NCI-H2227 treated with DMSO at 0.1 percent for 48 hours (cell line): ENCODE results near the gene PRIM1.
"Not testable (repeated sequence)": the region's sequence is repeated elsewhere in the genome, so short reads cannot be mapped to it uniquely, and the experiment has no call there.

Experiments used
- DNase-seq: peaks from one replicate; lab custom pipeline; 2025; lab: John Stamatoyannopoulos, UW

Gene PRIM1

DNA sequence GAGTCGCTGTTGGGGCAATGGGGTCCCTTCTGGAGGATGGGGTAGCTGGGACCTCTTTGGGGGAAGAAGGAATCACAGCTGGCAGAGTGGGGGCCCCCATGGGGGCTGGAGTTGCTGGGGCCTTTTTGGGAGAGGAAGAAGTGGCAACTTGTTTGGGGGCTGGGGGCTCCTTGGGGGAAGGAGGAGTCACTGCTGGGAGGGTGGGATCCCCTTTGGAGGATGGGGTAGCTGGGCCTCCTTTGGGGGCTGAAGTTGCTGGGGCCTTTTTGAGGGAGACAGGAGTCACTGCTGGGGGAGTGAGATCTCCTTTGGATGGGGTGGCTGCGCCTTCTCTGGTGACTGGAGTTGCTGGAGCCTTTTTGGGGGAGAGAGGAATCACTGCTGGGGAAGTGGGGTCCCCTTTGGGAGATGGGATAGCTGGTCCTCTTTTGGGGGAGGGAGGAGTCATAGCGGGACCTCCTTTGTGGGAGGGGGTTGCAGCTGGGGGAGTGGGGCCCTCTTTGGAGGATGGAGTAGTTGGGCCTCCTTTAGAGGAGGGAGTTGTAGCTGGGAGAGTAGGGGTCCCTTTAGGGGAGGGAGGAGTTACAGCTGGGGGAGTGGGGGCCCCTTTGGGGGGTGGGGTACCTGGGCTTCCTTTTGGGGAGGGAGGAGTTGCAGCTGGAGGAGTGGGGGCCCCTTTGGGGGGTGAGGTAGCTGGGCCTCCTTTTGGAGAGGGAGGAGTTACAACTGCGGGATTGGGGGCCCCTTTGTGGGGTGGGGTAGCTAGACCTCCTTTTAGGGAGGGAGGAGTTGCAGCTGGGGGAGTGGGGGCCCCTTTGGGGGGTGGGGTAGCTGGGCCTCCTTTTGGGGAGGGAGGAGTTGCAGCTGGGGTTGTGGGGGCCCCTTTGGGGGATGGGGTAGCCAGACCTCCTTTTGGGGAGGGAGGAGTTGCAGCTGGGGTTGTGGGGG, 34.9 kb downstream of the PRIM1 start:
- no peak for DNase-seq

DNA sequence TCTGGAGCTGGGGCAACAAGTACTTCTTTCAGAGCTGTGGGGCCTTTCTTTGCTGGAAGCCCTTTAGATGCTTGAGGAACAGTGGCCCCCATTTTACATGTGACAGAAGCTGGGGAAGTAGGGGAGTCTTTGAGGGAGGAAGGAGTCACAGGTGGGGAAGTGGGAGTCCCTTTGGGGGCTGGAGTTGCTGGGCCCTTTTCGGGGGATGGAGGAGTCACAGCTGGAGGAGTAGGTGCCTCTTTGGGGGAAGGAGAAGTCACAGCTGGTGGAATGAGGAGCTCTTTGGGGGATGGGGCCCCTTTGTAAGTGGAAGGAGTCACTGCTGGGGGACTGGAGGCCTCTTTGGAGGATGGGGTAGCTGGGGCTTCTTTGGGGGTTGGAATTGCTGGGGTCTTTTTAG, 35.7 kb downstream of the PRIM1 start:
- DNase-seq, result no peak

DNA sequence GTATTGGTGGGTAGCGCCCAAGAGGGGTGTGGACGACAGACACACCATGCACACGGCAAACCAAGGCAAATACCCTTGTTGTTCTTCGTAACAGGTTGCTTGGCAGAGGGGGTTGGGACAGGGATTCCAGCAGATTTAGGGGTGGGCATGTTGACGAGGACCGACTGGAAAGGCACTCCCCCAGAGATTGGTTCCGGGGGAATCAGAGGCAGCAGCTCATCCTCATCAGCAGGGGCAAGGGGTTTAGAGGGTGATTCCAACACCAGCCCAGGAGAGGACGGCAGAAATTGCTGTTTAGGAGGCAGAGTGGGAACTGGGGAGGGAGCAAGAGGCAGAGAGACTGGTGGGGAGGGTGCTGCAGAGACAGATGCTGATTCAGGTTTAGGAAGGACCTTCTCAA, 36.3 kb downstream of the PRIM1 start:
- no peak for DNase-seq

DNA sequence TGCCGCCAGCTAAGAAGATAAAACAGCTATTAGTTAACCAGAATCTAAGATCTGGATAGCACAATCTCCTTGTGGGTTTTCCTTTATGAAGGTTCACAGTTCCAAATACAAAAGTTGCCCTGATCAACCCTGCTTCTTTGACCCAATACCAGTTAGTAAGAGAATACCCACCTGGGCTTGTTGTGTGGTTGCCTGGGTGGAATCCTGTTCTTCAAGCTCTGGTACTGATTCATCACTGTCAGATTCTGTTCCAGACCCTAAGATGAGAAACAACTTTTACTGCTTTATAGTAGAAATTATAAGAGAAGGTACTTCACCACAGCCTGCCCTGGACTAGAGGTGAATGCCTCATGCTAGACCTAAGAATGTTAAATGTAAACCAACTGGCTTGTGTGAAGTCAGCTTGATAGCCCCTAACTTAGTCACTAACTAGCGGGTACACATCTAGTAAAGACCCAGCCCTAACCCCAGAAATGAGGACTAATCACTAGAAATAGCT, 37.6 kb downstream of the PRIM1 start:
- no peak for DNase-seq

DNA sequence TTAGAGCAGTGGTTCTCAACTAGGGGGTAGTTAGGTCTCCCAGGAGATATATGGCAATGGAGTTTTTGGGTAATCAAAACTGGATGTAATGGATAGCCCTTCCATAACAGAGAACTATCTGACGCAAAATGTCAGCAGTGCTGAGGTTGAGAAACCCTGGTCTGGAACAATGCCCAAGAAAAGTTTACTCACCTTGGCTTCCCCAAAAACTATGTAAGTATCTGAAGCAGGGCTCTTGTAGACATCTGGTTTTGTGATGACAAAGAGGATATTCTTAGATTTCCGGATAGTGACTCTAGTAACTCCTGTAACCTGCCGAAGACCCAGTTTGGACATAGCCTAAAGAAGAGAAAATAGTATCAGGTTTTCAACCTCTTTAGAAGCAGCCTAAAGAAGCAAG, 38.8 kb downstream of the PRIM1 start:
- no peak for DNase-seq

DNA sequence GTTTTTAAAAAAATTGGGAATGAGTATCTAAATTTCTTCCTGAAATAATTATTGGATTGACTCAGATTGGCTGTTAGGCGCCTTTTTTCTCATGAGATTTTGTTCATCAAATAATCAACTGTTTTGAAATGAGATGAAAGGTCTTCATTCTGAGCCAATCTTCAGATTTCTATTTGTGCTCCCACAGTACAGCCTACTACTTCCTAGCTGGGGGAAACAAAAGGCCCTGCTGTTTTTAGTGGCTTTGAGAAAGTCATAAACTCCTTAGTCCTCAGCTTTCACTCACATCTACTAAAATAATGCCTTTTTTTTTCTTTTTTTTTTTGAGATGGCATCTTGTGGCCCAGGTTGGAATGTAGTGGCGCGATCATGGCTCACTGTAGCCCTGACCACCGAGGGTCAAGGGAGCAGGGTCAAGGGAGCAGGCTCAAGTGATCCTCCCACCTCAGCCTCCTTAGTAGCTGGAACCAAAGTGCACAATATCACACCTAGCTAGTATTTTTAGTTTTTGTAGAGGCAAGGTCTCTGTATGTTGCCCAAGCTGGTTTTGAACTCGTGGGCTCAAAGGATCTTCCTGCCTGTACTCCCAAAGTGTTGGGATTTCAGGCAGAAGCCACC, 42.3 kb downstream of the PRIM1 start:
- DNase-seq, result no peak

DNA sequence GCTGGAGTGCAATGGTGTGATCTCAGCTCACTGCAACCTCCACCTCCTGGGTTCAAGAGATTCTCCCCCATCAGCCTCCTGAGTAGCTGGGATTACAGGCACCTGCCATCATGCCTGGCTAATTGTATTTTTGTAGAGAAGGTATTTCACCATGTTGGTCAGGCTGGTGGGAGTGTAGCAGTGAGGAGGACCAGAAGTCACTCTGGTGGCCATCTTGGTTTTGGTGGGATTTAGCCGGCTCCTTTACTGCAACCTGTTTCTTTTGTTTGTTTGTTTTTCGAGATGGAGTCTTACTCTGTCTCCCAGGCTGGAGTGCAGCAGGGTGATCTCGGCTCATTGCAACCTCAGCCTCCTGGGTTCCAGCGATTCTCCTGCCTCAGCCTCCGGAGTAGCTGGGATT, 47.6 kb downstream of the PRIM1 start:
- not testable (repeated sequence) for DNase-seq

DNA sequence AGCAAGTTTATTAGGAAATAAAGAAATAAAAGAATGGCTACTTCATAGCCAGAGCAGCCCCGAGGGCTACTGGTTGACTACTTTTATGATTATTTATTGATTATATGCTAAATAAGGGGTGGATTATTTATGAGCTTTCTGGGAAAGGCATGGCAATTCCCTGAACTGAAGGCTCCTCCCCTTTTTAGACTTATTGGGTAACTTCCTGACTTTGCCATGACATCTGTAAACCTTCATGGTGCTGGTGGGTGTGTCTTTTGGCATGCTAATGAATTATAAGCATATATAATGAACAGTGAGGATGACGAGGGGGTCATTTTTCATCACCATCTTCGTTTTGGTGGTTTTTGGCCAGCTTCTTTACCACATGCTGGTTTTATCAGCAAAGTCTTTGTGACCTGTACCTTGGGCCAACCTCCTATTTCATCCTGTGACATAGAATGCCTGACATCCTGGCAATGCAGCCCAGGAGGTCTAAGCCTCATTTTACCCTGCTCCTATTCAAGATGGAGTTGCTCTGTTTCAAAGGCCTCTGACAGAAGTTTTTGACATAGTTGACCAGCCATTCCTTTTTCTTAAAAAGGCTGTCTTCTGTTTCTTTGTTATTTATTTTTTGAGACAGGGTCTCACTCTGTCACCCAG, 53.0 kb downstream of the PRIM1 start:
- no peak for DNase-seq

DNA sequence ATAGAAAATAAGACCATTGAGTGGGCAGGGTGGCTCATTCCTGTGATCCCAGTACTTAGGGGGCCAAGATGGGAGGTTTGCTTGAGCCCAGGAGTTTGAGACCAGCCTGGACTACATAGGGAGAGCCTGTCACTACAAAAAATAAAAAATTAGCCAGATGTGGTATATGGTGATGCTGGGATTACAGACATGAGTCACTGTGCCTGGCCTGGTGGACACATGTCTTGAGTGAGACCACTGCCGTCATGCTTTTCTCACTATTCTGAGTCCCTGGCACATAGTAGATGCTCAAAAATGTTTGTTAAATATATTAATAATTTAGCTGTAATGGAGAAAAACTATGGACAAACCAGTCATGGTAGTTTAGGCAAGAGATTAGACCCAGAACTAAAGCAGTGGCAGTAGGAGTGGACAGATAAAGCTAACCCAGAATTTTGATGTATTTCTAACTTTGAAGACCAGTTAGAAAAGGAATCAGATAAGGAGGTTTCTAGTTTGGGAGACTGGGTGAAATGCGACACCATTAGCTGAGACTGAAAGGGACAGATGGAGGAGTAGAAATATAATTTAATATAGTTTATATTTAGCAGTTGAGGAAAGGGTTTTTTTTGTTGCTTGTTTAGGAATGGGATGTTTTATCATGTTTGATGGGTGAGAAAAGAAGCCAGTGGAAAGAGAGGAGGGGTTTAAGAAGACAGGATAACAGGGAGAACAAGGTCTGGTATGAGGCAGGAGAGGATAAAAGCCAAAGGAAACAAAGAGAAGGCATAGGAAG, 56.6 kb downstream of the PRIM1 start:
- no peak for DNase-seq

DNA sequence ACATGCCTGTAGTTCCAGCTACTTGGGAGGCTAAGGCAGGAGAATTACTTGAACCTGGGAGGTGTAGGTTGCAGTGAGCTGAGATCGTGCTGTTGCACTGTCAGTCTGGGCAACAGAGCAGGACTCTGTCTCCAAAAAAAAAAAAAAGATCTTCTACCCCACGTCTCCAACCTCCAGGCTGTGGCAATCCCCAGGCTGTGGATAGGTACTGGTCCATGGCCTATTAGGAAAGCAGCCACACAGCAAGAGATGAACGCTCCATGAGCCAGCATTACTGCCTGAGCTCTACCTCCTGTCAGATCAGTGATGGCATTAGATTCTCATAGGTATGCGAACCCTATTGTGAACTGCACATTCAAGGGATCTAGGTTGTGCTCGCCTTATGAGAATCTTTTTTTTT, 58.0 kb downstream of the PRIM1 start:
- DNase-seq, result no peak

DNA sequence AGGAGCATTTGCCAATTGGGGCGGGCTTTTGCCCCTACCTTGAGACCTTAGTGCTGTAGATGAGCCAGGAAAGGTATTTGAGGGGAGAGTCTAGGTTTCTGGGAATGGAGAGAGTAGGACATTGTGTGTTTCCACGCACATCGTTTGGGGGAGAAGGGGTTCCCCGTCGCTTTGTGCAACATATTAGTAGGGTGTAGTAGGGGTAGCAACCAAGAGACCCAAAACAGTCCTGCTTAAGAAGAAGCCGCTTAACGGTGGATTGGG, 63.3 kb downstream of the PRIM1 start:
- peak; percentile 55 for DNase-seq

DNA sequence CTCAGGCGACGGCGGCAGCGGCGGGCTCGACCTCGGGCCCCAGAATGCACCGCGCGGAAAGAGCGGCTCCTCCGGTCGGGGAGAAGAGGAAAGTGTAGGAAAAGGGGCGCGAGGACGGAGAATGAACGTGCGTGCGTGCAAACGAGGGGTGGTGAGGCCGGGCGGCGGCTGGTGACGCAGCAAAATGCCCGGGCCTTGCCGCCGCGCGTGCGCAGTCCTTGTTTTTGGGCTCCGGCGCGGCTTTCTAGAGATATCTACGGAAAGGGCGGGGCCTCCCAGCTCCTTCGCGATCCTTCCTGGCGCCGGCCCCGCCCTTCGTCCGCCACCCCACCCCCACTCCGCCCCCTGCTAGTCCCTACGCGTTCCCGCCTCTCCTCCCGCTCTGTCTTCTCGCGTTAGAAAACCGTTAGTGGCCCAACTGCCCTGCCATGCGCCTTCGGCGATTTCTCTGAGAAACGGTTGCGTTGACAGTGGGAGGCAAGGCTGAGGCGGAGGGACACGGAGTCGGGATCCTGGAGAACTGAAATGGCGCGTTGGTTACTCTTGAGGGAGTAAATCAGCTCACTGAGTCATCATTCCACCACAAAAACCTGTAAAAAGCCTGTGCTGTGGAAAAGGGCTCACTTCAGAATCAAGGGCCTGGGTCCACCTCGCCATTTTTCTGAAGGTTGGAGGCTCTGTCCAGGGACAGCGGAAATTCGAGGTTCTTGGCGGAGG, 63.8 kb downstream of the PRIM1 start, which contains the start of gene PTGES3:
Gene PTGES3, minus strand, starts transcription at position 156 of the 717 bp plus-strand sequence. CDS start 285 bp downstream, outside the sequence.
- peak; percentile 93 for DNase-seq

DNA sequence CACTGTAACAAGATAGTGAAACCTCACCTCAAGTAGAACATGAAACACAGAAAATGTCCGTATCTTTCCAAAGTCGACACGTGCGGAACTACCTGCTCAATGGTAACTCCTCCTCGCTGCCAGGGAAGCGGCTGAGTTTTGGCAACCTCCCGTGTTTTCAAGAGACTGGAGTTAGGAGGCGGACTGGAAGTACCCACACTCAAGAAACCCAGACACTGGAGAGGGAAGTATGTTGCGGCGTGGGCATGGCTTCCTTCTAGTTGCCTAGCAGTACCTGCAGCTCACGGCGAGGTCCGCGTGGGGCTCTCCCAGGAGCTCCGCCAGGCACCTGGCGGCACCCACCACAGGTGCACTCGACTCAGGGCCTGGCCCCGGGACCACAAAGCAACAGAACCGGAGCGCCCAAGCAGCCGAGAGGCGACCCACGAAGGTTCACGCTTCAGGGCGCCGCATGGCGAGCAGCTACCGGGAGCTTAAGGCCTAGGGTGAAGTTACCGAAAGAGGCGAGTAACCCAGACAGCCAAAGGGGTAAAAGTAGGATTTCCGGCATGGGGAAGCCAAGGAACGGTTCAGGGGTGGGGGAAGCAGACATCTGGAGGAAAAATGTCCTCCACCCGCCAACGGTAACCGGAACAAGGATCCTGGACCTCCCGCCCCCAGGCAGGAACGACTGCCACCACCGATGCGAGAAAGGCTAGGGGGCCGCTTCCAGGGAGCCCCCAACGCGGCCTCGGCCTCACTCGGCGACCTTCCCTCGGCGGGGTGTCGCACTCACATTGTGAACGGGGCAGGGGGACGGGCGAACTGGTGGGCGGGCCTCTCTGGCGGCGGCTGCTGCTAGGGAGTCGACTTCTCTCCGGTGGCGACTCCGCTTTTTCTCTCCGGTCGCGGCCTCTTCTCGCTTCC, 64.6 kb downstream of the PRIM1 start:
- DNase-seq, result peak; percentile 25

DNA sequence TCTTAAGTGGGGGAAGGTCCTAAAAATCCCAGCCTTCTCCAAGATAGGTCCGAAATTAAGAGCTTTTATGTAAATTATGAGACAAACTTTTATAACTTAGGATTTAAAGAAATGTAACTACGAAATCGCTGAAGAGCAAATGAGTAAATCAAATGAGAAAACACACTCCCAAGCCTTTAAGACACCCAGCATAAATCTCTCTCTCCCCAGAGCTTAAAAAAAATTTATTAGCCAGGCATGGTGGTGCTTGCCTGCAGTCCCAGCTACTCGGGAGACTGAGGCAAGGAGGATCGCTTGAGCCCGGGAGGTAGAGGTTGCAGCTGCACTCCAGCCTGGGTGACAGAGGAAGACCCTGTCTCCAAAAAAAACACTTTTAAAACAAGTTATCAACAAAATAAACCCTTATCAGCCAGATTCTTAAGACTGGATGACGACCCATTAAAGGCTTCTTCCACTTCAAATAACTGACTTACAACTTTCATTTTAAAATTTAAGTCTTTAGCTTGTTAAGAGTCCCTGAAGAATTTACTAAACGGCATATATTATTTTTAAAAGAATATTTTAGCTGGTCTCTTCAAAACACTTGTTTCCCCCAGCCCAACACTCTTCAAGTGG, 67.3 kb downstream of the PRIM1 start:
- no peak for DNase-seq

DNA sequence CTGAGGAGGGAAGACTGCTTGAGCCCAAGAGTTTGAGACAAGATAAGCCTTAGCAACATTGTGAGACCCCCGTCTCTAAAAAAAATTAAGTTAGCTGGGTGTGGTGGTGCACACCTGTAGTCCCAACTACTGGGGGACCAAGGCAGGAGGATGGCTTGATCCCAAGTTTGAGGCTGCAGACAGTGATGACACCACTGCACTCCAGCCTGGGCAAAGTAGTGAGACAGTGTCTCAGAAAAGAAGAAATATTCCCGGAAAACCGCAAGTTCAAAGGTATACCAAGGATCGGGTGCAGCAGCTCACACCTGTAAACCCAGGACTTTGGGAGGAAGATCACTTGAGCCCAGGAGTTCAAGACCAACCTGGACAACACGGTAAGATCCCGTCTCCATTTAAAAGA, 69.8 kb downstream of the PRIM1 start:
- no peak for DNase-seq
